ENCODE data around the gene KIAA0319L. TPM values are rescaled to one million over a fixed set of nuclear protein-coding genes. Genes with fewer than 3 reads are reported as not detected.

Gene KIAA0319L
- polyA plus RNA-seq (2013) = 30.4 and 30.6 TPM in 2 replicates

GRCh38 chr1:35557118-35557610 is at the start of gene KIAA0319L:
Gene KIAA0319L, minus strand, starts transcription at chr1:35557403. Its CDS starts 2,912 bp downstream, at chr1:35554491.
- Histone ChIP-seq H3K4me2 (ENCODE audit: low read length) (peak within 1 kb of the TSS; percentile 87), H3K79me1 (ENCODE audit: low read length) (peaks cover 9% of the 10 kb centered on the region), H2AFZ (ENCODE audit: insufficient read depth, low read length, poor library complexity) (peak within 1 kb of the TSS; percentile 81), H3K27me3 (ENCODE audit: insufficient read depth, low read length) (no peaks in the 10 kb centered on the region), H4K12ac (ENCODE audit: low read depth, low read length) (peak within 1 kb of the TSS; percentile 91), H2BK5ac (ENCODE audit: low read depth, low read length, poor library complexity) (peak within 1 kb of the TSS; percentile 97), H3K4me1 (ENCODE audit: control insufficient read depth in 1 of 2, insufficient read depth in 2 of 2, low read length in 2 of 2) (peaks cover 4 to 12% of the 10 kb centered on the region in 2 experiments), H3K27ac (ENCODE audit: low read depth, low read length) (peak within 1 kb of the TSS; percentile 98), H4K8ac (ENCODE audit: low read depth, low read length) (peak within 1 kb of the TSS; percentile 98), H2AK5ac (ENCODE audit: low read length) (no peak within 1 kb of the TSS), H3K9me3 (ENCODE audit: insufficient read depth, low read depth, low read length) (peaks cover 3% of the 10 kb centered on the region), H3K4me3 (ENCODE audit: low read depth, low read length) (peak within 1 kb of the TSS; percentile 97), H2BK12ac (ENCODE audit: low read length) (no peak within 1 kb of the TSS), H2BK120ac (ENCODE audit: insufficient read depth, low read length, poor library complexity) (peak within 1 kb of the TSS; percentile 93), H3K9ac (ENCODE audit: low read length) (peak within 1 kb of the TSS; percentile 95), H3K18ac (ENCODE audit: low read length) (peak within 1 kb of the TSS; percentile 92), H3K36me3 (ENCODE audit: control insufficient read depth in 1 of 2, insufficient read depth in 2 of 2, low read length in 2 of 2) (peaks cover 10 to 25% of the 10 kb centered on the region in 2 experiments), H3K23ac (ENCODE audit: low read length) (no peak within 1 kb of the TSS), H4K91ac (ENCODE audit: low read depth, low read length) (peak within 1 kb of the TSS; percentile 98), H3K14ac (ENCODE audit: low read length) (peak within 1 kb of the TSS; percentile 96), H3K79me2 (ENCODE audit: control insufficient read depth, insufficient read depth, low read length, poor library complexity) (peaks cover 8% of the 10 kb centered on the region), H3K4ac (ENCODE audit: low read depth, low read length) (peak within 1 kb of the TSS; percentile 76)
- no CpG with 5 or more reads among the region's 39 CpGs for WGBS (ENCODE audit: extremely low coverage, insufficient coverage, insufficient read length)
- peak; percentile 68 to 83 for DNase-seq

- Histone ChIP-seq H3K79me2 (ENCODE audit: control insufficient read depth, insufficient read depth, low read length, poor library complexity) (no peaks in the 10 kb centered on the region), H3K79me1 (ENCODE audit: low read length) (peaks cover 19% of the 10 kb centered on the region), H3K36me3 (ENCODE audit: control insufficient read depth in 1 of 2, insufficient read depth in 2 of 2, low read length in 2 of 2) (peaks cover 17 to 27% of the 10 kb centered on the region in 2 experiments), H2BK120ac (ENCODE audit: insufficient read depth, low read length, poor library complexity) (no peak overlapping the region), H4K12ac (ENCODE audit: low read depth, low read length) (no peak overlapping the region), H3K27me3 (ENCODE audit: insufficient read depth, low read length) (no peaks in the 10 kb centered on the region), H2AK5ac (ENCODE audit: low read length) (no peak overlapping the region), H2BK12ac (ENCODE audit: low read length) (peak overlapping the region; percentile 73), H3K23ac (ENCODE audit: low read length) (no peak overlapping the region), H3K9me3 (ENCODE audit: insufficient read depth, low read depth, low read length) (no peaks in the 10 kb centered on the region), H3K4ac (ENCODE audit: low read depth, low read length) (no peak overlapping the region), H2AFZ (ENCODE audit: insufficient read depth, low read length, poor library complexity) (no peak overlapping the region), H3K27ac (ENCODE audit: low read depth, low read length) (peak overlapping the region; percentile 93), H2BK5ac (ENCODE audit: low read depth, low read length, poor library complexity) (peak overlapping the region; percentile 88), H3K9ac (ENCODE audit: low read length) (no peak overlapping the region), H3K14ac (ENCODE audit: low read length) (no peak overlapping the region), H3K18ac (ENCODE audit: low read length) (peak overlapping the region; percentile 68), H3K4me2 (ENCODE audit: low read length) (peak overlapping the region; percentile 50), H3K4me1 (ENCODE audit: control insufficient read depth in 1 of 2, insufficient read depth in 2 of 2, low read length in 2 of 2) (peaks cover 20 to 22% of the 10 kb centered on the region in 2 experiments), H4K8ac (ENCODE audit: low read depth, low read length) (peak overlapping the region; percentile 81), H3K4me3 (ENCODE audit: low read depth, low read length) (no peak overlapping the region), H4K91ac (ENCODE audit: low read depth, low read length) (peak overlapping the region; percentile 88)
- DNase-seq = peak; percentile 27 to 70
- WGBS (ENCODE audit: extremely low coverage, insufficient coverage, insufficient read length) = no CpG with 5 or more reads among the region's 4 CpGs
These were observed 48.6 kb upstream of the KIAA0319L start for GRCh38 chr1:35605867-35606182.

GRCh38 chr1:35605071-35605866 is 48.1 kb upstream of the KIAA0319L start:
- no peaks in the 10 kb centered on the region for H3K79me2 ChIP-seq (ENCODE audit: control insufficient read depth, insufficient read depth, low read length, poor library complexity)
- H3K9me3 ChIP-seq (ENCODE audit: insufficient read depth, low read depth, low read length) = no peaks in the 10 kb centered on the region
- peak overlapping the region; percentile 88 for H2BK5ac ChIP-seq (ENCODE audit: low read depth, low read length, poor library complexity)
- peak overlapping the region; percentile 39 for H2AK5ac ChIP-seq (ENCODE audit: low read length)
- H3K4me2 ChIP-seq (ENCODE audit: low read length) = peak overlapping the region; percentile 50
- peak overlapping the region; percentile 85 for H2BK120ac ChIP-seq (ENCODE audit: insufficient read depth, low read length, poor library complexity)
- peaks cover 19% of the 10 kb centered on the region for H3K79me1 ChIP-seq (ENCODE audit: low read length)
- no CpG with 5 or more reads among the region's 6 CpGs for WGBS (ENCODE audit: extremely low coverage, insufficient coverage, insufficient read length)
- peak overlapping the region; percentile 84 for H3K14ac ChIP-seq (ENCODE audit: low read length)
- peak overlapping the region; percentile 60 for H3K4ac ChIP-seq (ENCODE audit: low read depth, low read length)
- H3K23ac ChIP-seq (ENCODE audit: low read length) = no peak overlapping the region
- H3K4me3 ChIP-seq (ENCODE audit: low read depth, low read length) = no peak overlapping the region
- no peak overlapping the region for H4K12ac ChIP-seq (ENCODE audit: low read depth, low read length)
- H2BK12ac ChIP-seq (ENCODE audit: low read length) = peak overlapping the region; percentile 73
- H3K27me3 ChIP-seq (ENCODE audit: insufficient read depth, low read length) = no peaks in the 10 kb centered on the region
- DNase-seq = no peak
- peaks cover 13 to 26% of the 10 kb centered on the region in 2 experiments for H3K36me3 ChIP-seq (ENCODE audit: control insufficient read depth in 1 of 2, insufficient read depth in 2 of 2, low read length in 2 of 2)
- peak overlapping the region; percentile 81 for H4K8ac ChIP-seq (ENCODE audit: low read depth, low read length)
- H3K9ac ChIP-seq (ENCODE audit: low read length) = peak overlapping the region; percentile 1
- H3K4me1 ChIP-seq (ENCODE audit: control insufficient read depth in 1 of 2, insufficient read depth in 2 of 2, low read length in 2 of 2) = peaks cover 24 to 25% of the 10 kb centered on the region in 2 experiments
- H4K91ac ChIP-seq (ENCODE audit: low read depth, low read length) = peak overlapping the region; percentile 88
- peak overlapping the region; percentile 68 for H3K18ac ChIP-seq (ENCODE audit: low read length)
- peak overlapping the region; percentile 93 for H3K27ac ChIP-seq (ENCODE audit: low read depth, low read length)
- H2AFZ ChIP-seq (ENCODE audit: insufficient read depth, low read length, poor library complexity) = no peak overlapping the region

- H3K23ac ChIP-seq (ENCODE audit: low read length) = no peak overlapping the region
- no peak overlapping the region for H4K12ac ChIP-seq (ENCODE audit: low read depth, low read length)
- H3K36me3 ChIP-seq (ENCODE audit: control insufficient read depth in 1 of 2, insufficient read depth in 2 of 2, low read length in 2 of 2) = peaks cover 9 to 19% of the 10 kb centered on the region in 2 experiments
- H3K27ac ChIP-seq (ENCODE audit: low read depth, low read length) = peak overlapping the region; percentile 93
- H3K4ac ChIP-seq (ENCODE audit: low read depth, low read length) = peak overlapping the region; percentile 34
- H3K4me2 ChIP-seq (ENCODE audit: low read length) = no peak overlapping the region
- H3K79me1 ChIP-seq (ENCODE audit: low read length) = peaks cover 19% of the 10 kb centered on the region
- H3K27me3 ChIP-seq (ENCODE audit: insufficient read depth, low read length) = no peaks in the 10 kb centered on the region
- H2AK5ac ChIP-seq (ENCODE audit: low read length) = no peak overlapping the region
- no peak overlapping the region for H3K9ac ChIP-seq (ENCODE audit: low read length)
- peak overlapping the region; percentile 74 for H4K91ac ChIP-seq (ENCODE audit: low read depth, low read length)
- H2AFZ ChIP-seq (ENCODE audit: insufficient read depth, low read length, poor library complexity) = no peak overlapping the region
- peaks cover 25 to 27% of the 10 kb centered on the region in 2 experiments for H3K4me1 ChIP-seq (ENCODE audit: control insufficient read depth in 1 of 2, insufficient read depth in 2 of 2, low read length in 2 of 2)
- DNase-seq = no peak
- no peaks in the 10 kb centered on the region for H3K9me3 ChIP-seq (ENCODE audit: insufficient read depth, low read depth, low read length)
- H2BK12ac ChIP-seq (ENCODE audit: low read length) = peak overlapping the region; percentile 56
- H2BK5ac ChIP-seq (ENCODE audit: low read depth, low read length, poor library complexity) = peak overlapping the region; percentile 49
- no peak overlapping the region for H3K4me3 ChIP-seq (ENCODE audit: low read depth, low read length)
- H3K14ac ChIP-seq (ENCODE audit: low read length) = no peak overlapping the region
- H2BK120ac ChIP-seq (ENCODE audit: insufficient read depth, low read length, poor library complexity) = peak overlapping the region; percentile 44
- peak overlapping the region; percentile 28 for H4K8ac ChIP-seq (ENCODE audit: low read depth, low read length)
- H3K18ac ChIP-seq (ENCODE audit: low read length) = no peak overlapping the region
- no CpG with 5 or more reads among the region's 4 CpGs for WGBS (ENCODE audit: extremely low coverage, insufficient coverage, insufficient read length)
- no peaks in the 10 kb centered on the region for H3K79me2 ChIP-seq (ENCODE audit: control insufficient read depth, insufficient read depth, low read length, poor library complexity)
These were observed 46.7 kb upstream of the KIAA0319L start for GRCh38 chr1:35603941-35604340.

Data from trophoblast cell (in vitro differentiated cells and primary cell).